HG02588 (cell line): ENCODE data around the gene CBLN1.

Experiments
- ATAC-seq: cut with Tn5 transposase; IDR thresholded peaks from one replicate; pipeline ENCODE4 v1.9.1; 2021; ENCODE audit warnings: mild to moderate bottlenecking, moderate library complexity; ENCODE audit not compliant: unreplicated experiment

Gene CBLN1

DNA sequence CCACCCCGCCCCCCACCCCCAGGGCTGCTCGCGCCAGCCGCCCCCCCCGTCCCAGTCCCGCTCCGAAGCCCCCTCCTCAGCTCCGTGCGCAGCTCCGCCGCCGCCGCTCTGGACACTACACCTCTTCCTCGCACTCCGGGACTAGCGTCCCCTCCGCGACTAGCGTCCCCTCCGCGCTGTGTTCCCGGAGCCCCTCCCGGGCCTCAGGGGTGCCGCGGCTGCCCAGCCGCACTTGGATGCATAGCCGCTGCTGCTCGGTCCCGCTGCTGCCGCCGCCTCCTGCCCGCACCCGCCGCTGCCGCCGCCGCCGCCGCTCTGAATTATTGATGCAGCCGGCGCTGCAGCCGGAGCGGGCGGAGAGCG is at the start of gene CBLN1:
TSS of gene CBLN1 (minus strand) at position 359 of the 363 bp plus-strand sequence. CDS start 373 bp downstream, outside the sequence.
- peak; percentile 4 for ATAC-seq

DNA sequence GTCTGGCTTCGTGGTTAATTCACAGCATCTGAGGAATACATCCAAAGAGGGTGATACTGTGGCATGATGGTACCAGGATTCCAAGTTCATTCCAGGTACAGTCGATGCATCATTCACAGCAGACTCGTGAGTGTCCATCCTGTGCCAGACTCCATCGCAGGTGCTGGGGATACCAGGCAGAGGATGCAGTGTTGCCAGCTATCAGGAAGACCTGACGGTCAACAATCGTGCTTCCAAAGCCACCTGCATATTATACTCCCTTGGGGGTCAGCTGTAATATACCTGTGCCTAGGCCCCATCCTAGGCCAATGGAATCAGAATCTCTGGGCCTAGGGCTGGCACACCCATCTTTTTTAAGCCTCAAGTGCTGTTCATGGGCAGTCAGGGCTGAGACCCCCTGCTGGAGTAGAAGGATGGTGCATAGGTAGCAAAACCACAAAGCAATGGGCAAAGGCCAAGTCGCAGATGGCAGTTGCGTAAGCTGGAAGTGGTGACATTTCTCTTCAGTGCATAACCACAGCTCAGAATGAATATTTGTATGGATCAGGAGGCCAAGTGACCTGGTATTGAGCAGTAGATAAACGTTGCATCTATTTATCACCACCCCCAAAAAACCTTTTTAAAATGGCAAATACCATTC is 49.0 kb upstream of the CBLN1 start:
- no peak for ATAC-seq

DNA sequence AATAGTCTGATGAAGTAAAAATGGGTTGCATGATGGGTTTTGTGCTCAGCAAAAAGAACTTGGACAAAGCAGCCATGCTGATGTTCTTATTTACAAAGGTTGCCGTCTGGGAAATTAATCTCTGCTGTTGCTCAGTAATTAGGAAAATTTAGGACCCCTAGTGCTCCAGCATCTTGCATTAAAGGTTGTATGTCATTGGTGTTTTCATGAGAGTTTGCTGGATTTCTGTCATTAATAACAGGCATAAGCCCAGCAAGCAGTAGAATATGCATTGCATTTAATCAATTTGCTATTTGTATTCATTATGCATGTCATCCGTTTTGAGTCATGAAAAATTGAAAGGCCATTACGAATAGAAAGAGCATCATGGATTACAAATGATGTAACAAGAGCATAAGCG is 46.7 kb upstream of the CBLN1 start:
- no peak for ATAC-seq

GRCh38 chr16:49327466-49327865 is 45.8 kb upstream of the CBLN1 start:
- ATAC-seq: no peak

DNA sequence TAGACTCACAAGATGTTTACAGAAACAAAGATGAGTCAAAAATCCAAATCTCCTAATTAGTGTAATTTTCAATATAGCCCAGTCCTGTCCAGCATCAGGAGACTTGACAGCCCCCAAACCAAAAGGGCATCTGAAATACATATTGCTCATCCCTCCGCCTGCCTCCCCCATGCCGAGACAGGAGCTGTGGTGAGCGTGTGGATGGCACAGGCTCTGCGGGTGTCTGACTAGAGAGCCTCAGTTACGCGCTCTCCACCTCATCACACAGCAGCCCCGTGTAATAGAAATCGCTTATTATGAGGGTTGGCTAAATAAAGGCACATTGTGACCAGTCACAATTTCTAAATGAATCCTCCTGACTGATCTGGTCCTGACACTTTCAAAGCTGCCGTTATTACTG is 43.1 kb upstream of the CBLN1 start:
- no peak for ATAC-seq

DNA sequence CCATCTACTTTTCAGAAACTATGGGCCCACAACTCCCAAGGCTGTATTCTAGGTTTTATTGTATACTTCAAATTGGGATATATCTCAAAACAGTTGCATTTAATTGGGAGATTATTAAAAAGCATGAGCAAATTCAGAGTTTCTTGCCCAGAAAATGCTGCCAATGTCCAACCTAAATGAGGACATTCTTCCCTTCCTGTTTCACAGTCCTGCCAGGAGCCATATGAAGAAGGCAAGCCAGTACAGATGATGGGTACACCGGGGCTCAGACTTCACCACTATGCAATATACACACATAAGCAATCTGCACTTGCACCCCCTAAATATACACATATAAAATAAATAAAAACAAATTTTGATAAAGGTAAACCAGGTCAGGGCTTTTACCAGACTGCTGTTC is 34.0 kb upstream of the CBLN1 start:
- ATAC-seq: no peak

DNA sequence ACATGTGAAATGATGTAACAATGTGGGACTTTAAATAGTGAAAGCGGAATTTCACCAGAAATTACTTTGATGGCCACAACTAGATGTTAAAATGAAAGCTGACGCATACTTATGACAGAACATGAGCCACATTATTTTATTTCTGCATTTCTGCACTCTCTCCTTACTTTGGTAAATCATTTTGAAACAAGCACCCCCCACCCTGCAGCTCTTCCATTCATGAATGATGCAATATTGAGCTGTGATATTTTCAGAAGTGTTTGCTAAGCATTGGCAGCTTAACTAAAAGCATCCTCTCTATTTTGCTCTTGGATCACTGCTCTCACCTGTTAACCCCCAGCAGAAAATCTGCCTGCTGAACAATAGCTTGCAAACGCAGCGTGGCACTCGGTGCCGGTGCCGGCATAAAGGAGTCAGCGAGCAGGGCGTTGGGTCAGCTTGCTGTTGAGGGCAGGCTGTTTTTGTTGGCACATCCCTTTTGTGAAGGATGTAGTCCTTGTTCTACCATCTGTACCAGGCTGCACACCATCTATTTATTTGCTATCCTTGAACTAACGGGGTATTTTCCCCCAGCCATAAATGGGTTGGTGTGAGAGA is 30.8 kb upstream of the CBLN1 start:
- no peak for ATAC-seq

- no peak for ATAC-seq
Observed at GRCh38 chr16:49311823-49312222, 30.2 kb upstream of the CBLN1 start.

GRCh38 chr16:49307176-49307575 is 25.5 kb upstream of the CBLN1 start:
- ATAC-seq: no peak

GRCh38 chr16:49305406-49305805 is 23.8 kb upstream of the CBLN1 start:
- no peak for ATAC-seq

- ATAC-seq: no peak
Observed at GRCh38 chr16:49292413-49292812, 10.8 kb upstream of the CBLN1 start.

DNA sequence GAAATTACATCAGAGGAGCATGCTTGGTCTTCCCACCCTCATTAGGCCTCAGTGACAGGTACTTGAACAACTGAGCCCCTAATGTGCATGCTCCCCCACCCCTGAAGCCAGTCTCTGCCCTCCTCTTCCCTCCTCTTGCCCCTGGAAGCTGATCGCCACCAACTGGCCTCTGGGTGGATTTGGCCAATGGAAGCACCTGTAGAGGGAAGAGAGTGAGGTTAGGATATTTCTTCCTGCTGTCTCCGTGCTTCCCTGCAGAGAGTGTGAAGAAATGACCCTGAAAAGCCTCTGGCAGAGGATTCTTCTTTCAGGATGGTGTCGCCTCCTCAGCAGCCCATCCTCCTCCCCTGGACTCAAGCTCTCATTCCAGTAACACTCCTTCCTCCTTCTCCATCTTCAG is 5.9 kb upstream of the CBLN1 start:
- ATAC-seq: no peak

GRCh38 chr16:49284962-49285361 is 3.3 kb upstream of the CBLN1 start:
- ATAC-seq: no peak

- ATAC-seq: no peak
Observed at GRCh38 chr16:49283376-49284049, 1.9 kb upstream of the CBLN1 start.

- ATAC-seq: no peak
Observed at GRCh38 chr16:49282690-49283375, 1.2 kb upstream of the CBLN1 start.

DNA sequence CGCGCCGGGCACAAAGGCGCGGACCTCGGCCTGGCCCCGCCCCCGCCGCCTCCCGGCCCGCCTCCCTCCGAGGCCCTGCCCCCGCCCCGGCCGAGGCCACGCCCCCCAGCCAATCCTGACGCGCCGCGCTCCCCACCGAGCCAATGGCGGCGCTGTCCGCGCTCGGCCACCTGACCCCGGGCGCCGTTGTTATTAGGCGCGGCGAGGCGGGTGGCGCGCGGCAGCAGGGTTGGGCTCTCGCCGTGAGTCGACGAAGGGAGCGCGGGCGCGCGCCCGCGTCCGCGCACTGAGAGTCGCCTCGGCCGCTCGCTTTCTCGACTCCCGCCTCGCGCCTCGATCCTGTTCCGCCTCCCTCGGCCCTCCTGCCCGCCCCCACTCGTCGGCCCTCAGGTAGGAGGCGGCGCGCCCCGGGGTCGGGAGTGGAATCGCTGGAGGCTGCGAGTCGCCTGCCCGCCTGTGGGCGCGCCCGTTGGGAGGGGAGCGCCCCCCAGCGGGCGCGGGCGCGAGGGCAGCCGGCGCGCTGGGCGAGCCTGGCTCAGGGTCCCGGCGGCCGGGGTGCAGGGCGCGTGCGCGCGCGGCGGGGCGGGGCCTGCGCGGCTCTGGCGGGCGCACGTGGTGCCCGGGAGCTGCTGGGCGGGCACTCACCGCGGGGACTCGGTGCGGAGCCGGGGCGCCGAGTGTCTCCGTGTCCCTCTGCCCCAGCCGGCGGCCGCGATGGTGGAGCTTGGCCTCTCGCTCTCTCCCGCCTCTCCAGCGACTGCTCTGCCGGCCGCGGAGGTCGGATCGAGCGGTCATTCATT is 405 bp upstream of the CBLN1 start:
- peak; percentile 76 for ATAC-seq

- ATAC-seq: no peak
Observed at GRCh38 chr16:49280841-49281371, 732 bp downstream of the CBLN1 start.

DNA sequence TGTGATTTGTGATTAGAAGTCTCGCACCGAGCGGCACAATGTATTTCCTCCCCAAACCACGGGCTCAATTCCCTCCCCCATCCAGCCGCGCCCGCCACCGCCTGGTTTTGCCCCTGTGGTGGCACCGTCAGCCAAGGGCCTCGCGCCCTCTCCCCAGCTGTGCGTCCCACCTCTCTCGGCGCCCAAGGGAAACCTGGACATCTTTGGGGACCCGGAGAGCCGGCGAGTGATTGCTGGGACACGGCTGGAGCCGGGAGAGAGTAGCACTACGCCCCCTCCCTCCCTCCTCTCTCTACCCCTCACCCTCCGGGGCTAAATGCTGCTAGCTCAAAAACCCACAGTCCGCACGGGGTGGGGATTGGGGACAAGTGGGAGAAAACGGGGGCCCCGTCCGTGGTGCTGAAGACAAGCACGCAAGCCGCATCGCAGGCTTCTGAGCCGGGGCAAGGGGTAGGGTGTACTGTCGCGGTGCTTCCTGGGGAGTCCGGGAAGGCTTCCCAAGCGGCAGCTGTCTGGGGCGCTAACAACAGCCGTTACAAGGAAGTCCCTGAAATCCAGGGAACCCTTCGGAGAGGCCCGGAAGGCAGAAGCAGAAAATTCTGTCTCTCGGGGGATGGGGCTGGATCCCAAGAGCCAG is 1.4 kb downstream of the CBLN1 start:
- ATAC-seq: no peak

GRCh38 chr16:49278944-49279725 is 2.5 kb downstream of the CBLN1 start:
- no peak for ATAC-seq

DNA sequence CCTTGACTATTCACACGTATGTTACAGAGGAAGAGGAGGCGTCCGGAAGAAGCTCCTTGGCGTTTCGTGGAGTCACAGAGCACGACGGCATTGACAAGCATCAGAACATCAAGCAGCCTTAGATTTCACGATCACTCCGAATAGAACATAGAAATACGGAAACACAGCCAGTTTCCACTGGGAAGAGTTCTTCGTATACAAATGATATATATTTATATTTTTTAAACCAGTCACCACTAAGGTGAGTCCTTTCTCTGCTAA is 3.1 kb downstream of the CBLN1 start:
- ATAC-seq: no peak
